GM21786 (cell line): Measurements from ENCODE around the gene DGKA.
"Not testable (repeated sequence)": the region's sequence is repeated elsewhere in the genome, so short reads cannot be mapped to it uniquely, and the experiment has no call there.

Experiments used
- ATAC-seq: cut with Tn5 transposase; IDR thresholded peaks from one replicate; pipeline ENCODE4 v1.9.1; 2021; ENCODE audit not compliant: unreplicated experiment

DGKA gene

DNA sequence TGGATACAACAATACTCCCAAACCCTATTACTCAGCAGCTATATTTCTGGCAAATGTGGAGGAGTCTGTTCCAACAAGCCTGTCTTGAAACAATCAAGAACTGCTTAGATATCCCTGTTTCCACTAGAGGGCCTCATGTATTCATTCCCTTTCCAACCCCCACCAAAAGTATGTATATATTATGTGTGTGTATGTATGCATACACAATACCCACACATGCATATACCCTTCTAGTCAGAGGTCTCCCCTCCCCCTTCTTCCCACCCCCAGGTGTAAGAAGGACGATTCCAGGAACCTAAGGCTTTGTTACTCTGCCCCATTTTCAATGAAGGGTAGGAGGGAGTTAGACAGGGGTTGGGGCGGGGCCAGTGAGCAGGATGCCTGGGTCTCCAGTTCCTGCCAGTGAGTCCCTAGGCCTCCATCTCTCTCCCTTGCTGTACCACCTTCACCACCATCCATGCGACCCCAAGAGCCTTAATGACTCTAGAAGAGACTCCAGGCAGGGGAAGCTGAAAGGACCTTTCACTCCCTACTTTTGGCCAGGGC is at the start of gene DGKA:
DGKA (plus strand) TSS at position 392 of the 546 bp plus-strand sequence. CDS start 5,342 bp downstream, outside the sequence.
- ATAC-seq = no peak

DNA sequence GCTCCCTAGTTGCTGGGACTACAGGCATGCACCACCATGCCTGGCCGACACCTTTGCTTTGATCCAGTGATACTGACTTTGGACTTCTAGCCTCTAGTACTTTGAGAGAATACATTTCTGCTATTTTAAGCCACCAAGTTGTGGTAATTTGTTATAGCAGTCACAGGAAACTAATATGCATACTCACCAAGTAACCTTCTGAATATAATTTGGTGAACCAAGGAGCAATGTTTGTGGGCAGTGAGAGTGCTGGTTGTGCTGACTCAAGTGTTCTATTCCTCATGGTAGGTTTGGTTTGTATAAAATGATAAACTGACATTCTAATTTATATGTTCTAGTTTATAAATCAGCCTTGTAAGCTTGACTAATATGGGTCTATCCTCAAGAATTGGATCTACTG is 45.8 kb upstream of the DGKA start:
- no peak for ATAC-seq

DNA sequence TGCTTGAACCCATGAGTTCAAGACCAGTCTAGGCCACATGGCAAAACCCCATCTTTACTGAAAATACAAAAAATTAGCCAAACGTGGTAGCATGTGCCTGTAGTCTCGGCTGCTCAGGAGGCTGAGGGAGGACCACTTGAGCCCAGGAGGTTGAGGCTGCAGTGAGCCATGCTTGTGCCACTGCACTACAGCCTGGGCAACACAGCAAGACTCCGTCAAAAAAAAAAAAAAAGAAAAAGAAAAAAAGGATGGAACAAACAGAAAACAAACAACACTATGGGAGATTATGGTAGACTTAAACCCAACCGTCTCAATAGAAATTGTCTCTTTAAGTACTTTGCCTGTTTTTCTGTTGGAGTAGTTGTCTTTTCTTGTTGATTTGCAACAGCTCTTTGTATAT is 39.7 kb upstream of the DGKA start:
- no peak for ATAC-seq

DNA sequence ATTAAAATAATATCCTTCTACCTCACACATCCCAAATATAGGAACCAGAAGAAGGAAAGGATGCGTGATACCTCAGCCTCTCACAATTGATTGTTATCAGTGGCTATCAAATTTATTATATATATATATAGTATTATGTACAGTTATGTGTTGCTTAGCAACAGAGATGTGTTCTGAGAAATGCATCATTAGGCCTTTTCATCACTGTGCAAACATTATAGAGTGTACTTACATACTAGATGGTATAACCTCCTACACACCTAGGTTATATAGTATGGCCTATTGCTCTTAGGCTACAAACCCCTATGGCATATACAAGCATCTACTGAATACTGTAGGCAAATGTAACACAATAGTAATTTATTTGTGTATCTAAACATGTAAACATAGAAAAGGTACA is 37.2 kb upstream of the DGKA start:
- no peak for ATAC-seq

DNA sequence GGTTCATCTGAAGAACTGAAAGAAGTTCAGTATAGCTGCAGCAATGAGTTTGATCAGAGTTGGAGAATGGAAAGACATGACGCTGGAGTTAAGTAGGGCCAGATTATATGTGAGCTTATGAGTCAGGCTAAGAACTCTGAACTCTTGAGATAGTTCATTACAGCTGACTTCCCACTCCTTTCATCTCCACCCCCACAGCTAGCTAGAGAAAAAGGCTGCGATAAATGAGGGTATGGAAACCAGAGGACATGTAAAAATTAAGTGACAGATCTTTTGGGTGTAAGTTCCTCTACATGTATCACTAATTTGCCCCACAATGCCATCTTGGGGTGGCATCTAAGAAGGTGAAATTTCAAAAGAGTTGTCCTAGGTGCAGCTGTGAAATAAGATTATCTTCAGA is 31.9 kb upstream of the DGKA start:
- ATAC-seq = no peak

DNA sequence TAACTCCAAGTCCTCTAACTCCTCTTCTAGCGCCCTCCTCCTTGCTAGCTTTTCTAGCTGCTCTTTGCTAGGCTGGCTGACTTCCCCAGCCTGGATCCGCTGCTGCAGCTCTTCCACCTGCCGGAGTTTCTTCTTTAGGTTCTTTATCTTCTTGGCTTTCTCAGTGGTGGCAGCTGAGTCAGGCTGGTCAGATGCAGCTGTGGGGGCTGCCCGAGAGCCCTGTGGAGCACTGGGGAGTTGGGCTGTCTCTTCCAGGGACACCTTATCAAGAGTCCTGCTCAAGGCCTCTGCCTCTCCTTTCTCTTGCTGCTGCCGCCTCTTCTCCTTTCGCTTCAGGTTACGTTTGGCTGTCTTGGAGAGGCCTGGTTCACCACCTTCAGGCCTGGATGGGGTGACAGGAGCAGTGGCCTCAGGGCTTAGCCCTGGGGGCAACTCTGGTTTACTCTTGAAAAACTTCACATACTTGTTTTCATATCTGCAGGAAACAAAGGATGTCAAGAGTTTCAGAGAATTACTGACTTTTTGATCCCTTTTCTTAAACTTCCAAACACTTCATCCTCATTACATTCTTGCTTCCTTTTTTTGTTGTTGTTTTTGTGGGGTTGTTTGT is 29.0 kb upstream of the DGKA start:
- no peak for ATAC-seq

DNA sequence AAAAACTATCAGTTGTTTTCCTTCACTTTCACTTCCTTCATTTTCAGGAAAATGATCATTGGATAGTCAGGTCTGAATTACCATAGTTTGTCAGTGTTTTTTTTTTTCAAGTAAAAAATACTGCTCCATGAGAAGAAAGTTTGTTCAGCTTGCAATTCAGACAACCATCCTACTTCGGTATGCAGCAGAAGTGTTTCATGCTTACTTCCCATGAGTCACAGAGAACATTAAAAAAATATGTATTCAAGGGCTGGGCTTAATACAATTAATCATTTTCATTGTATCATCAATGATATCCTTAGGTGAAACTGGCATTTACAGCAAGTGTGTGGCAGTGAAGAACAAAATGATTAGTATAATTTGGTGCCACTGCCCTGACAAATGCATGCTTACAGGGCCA is 24.9 kb upstream of the DGKA start:
- ATAC-seq = no peak

DNA sequence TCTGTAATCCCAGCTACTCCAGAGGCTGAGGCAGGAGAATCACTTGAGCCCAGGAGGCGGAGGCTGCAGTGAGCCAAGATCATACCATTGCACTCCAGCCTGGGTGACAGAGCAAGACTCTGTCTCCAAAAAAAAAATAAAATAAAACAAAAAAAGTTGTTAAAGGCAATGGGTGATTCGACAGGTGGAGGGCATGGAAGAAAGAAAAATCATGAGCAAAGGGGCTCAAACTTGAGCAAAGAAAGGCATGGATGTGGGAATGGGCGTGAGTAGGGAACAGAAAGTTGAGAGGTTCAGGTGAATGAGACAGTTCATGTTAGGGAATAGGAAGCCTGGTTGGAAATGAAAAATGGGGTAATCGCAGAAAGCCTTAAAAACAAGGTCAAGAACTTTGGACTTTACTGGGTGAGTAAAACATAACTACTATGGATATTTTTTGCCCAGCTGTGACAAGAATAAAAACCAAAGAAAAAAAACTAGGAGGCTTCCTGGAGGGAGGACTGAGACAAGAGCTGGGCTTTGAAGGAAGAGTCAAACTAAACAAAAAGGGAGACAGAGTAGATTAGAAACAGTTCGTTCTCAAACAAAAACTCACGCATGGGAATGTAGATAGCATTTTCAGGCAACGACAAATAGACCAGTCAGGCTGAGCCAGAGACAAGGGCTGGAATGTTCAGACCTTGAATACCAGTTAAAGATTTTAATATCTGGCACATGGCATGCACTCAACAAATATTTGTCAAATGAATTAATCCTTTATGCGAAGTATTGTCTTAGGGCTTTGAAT is 22.0 kb upstream of the DGKA start:
- no peak for ATAC-seq

DNA sequence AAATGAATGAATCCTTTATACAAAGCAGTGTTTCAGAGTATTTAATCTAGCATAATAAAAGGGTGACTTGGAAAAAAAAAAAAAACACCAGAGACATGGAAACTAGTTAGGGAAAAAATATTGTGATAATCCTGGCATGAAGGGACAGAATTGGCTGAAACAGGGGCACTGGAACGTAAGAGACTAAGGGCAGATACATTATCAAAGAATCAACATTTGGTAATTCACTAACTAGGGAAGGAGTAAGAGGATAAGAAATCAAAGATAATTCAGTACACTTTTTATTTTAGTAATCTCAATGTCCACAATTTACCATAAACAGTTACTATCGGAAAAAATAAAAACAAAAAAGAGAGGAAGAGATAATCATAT is 21.5 kb upstream of the DGKA start:
- ATAC-seq = no peak

DNA sequence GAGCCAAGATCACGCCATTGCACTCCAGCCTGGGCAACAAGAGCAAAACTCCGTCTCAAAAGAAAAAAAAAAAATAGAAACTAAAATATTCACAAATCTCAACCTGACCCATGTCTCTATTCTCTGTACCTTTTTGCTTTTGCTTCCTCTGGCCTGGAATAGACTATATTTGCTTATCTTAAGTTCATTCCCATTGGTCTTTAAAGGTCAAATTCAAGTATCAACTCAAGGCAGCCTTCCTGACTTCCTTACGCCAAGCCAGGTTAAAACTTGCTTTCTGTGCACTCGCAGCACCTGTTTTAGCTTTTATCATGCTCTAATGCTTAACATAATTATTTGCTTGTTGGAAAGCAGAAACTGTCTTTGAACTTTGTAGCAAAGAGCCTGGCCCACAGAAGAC is 18.1 kb upstream of the DGKA start:
- no peak for ATAC-seq

DNA sequence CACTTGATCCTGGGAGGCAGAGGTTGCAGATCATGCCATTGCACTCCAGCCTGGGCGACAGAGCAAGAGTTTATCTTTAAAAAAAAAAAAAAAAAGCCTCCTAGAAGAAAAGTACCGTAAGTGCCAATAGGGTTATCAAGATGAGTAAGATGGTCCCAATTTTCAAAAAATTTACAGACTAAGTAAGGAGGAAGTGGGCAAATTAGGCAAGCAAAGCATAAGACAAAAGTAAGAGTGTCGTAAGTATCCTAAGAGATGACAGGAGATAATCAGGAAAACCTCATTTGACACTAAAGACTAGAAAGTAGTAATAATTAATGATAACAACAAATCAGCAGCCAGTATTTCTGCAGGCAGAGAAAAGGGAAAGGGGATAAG is 15.5 kb upstream of the DGKA start:
- ATAC-seq = no peak

DNA sequence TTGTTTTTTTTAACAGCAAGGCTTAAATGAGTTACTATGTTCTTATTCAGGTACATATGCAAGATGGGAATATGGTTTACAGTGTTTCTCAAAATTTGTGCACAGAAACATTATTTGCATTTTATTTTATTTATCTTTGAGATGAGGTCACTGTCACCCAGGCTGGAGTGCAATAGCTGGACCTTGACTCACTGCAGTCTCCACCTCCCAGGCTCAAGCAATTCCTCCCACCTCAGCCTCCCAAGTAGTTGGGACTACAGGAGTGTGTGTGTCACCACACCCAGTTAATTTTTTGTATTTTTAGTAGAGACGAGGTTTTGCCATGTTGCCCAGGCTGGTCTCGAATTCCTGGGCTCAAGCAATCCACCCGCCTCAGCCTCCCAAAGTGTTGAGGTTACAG is 11.9 kb upstream of the DGKA start:
- ATAC-seq = not testable (repeated sequence)

DNA sequence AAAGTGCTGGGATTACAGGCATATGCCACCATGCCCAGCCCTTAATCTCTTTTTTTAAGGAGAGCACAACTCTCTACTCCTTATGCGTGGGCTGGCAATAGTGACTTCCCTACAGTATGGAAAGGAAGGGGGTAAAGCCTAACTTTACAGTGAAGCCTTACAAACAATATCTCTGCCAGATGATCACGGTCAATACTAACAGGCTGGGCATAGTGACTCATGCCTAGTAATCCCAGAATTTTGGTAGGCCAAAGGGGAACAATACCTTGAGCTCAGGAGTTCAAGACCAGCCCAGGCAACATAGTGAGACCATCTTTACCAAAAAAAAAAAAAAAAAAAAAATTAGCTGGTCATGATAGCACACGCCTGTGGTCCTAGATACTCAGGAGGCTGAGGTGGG is 8.8 kb upstream of the DGKA start:
- no peak for ATAC-seq

DNA sequence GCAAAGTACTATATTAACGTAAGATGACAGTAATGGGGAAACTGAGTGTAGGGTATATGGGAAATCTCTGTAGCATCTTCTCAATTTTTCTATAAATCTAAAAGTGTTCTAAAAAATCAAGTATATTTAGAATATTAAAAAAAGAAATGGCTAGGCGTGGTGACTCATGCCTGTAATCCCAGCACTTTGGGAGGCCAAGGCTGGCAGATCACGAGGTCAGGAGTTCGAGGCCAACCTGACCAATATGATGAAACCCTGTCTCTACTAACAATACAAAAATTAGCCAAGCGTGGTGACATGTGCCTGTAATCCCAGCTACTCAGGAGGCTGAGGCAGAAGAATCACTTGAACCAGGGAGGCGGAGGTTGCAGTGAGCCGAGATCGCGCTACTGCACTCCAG is 7.3 kb upstream of the DGKA start:
- not testable (repeated sequence) for ATAC-seq

DNA sequence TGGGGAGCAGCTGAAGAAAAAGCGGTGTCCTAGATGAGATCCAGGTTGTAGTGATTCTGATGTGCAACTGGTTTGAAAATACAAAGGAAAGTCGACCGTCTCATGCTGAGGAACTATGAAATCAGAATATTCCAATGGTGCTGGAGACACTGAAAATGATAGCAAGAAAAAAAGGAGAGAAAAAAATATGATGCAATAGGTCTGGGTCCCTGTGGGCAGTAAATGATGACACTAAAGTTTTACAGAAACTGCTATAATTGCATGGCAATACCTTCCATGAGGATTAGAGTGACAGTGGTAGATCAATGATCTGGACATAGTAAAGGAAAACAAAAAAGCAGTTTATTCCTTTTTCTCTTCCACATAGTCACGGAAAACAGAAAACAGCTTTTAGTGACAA is 5.6 kb upstream of the DGKA start:
- ATAC-seq = no peak

DNA sequence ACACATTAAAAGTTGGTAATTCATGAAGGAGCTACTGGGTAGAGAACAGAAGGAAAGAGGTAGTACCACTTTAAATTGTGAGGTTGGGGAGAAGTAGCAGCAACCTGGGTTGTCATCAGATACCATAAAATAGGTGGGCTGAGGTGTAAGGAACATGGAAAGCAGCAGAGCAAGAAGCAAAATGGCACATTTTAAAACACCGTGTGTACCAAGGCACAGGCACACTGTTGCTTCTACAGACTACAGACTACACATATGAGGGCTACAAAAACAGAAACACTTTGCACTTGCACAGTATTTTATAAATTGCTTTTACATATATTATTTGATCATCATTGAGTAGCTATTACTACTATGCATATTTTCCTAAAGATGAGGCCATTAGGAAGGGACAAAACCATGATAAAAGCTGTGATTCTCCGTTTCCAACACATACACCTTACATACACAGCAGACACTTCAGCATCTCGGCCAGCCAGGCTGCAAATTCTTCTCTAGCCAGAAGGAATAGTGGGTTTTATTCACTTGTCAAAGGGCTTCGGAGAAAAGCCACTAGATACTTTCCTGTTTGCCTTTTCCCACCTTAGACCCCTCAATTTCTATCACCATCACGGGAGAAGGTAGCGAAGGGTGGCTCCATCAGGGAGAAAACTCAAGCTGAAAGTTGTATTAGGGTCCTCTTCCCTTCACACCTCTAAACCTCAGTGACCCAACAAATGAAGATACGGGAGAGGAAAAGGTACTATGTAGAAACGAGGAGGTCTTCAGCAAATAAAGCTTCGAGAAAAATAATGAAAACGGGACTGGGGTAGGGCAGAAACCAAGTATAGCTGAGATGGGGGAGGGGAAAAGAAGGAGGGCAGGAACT is 4.9 kb upstream of the DGKA start:
- peak; percentile 1 for ATAC-seq

DNA sequence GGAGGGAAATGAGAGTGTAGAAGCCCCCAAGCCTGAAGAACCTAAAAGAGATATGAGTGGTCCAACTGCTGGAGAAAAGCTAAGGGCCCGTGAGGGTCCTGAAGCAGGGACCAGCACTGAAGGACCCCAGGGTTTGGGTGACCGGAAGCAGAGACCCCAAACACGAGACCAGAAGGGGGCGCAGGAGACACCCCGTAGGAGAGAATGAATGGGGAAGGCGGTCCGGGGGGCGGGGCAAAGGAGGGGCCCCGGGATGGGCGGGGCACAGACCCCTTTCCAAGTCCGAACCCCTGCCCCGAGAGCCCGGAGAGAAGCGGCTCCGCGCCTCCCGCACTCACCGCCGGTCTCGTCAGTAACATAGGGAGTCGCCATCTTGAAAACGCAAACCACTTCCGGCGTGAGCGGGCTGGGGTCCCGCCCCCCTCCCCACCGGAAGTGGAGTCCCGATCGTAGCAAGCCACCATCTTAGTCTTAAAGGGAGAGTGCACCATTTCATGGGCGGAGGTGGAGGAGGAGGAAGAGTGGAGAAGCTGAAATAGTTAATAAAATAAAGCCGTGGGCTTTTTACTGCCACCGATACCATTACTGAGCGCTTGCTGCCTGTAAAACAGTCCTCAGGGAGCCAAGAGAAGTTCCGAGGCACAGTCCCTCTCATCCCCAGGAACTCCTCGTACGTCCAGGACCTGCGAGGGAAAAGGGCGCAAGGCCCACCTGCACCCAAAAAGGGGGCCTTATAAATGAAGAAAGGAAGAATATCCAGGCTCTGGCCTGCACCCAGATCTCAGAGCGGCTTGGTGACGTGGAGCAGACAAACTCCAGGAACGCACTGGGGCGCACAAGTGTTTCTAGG is 4.0 kb upstream of the DGKA start:
- peak; percentile 40 for ATAC-seq

DNA sequence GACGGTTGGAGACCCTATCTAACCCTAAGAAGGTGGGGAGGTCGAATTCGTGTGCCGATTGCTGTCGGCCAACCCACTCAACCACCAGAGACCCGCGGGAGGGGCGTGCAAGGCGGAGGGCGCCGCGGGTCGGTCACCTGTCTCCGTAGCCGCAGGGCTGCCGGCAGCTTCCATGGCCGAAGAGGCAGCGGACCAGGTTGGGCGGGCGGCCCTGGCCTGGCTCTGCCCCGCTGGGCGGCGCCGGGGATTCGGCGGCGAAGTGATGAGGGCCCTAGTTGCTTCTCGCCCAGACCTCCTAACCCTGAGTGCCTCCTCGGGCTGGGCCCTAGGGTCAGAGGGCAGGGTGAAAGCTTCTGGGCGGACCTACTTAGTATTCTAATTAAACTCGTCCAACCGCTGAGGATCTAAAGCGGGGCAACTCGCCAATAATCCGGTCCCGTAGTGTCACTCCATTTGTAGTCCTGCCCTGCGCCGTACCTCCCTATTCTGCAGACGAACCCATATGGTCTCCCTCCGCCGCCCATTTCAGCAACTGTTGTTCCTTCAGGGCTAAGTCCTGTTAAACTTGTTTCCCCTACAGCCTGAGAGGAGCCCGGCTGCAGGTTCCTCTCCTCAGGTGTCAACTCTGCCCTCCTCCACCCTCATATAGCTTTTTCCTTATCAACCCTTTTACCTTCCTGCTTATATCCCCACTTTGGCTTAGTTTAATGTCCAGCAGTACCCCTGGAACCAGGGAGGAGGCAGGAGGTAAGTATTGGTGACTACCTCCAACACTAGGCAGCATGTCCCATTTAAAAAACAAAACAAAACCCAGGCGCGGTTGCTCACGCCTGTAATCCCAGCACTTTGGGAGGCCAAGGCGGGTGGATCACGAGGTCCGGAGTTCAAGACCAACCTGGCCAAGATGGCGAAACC is 3.1 kb upstream of the DGKA start, which contains the start of gene PYM1:
PYM1 (minus strand) TSS at position 307 of the 915 bp plus-strand sequence; CDS start at position 174, 133 bp downstream.
- ATAC-seq = peak; percentile 32

DNA sequence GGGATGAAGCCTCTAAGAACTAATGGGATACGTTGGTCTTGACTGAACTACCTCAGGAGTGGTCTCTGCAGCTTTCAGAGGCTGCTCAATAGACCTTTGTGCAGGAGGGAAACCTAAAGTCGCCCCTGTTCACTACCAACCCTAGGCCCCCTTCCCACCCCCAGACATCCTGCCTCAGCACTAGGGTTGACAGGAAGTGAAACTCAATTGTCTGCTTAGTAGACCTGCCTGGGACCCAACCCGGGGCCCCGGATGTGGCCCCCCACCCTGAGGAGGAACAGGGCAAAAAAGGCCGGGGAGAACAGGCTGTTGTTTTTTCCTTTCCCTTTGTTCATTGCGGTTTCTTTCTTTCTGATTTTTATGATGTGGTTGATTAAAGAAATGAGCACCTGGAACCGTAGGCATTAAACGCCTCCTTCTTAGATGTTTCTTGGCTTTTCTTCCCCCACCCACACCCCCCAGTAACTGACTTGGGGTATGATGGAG is 1.6 kb upstream of the DGKA start:
- peak; percentile 33 for ATAC-seq
